Stimulated activated CD4-positive, alpha-beta T cell treated with anti-CD3 and anti-CD28 coated beads, Interleukin-4, amount 100 ng/mL, for 48 hours (primary cell): ENCODE results near the gene CHST15.

Experiments used
- DNase-seq, 2 donors: peaks; one replicate each; pipeline ENCODE4 v3.0.0-alpha.2; 2020; ENCODE audit warnings: low read depth in 2 of 2

Gene CHST15

DNA sequence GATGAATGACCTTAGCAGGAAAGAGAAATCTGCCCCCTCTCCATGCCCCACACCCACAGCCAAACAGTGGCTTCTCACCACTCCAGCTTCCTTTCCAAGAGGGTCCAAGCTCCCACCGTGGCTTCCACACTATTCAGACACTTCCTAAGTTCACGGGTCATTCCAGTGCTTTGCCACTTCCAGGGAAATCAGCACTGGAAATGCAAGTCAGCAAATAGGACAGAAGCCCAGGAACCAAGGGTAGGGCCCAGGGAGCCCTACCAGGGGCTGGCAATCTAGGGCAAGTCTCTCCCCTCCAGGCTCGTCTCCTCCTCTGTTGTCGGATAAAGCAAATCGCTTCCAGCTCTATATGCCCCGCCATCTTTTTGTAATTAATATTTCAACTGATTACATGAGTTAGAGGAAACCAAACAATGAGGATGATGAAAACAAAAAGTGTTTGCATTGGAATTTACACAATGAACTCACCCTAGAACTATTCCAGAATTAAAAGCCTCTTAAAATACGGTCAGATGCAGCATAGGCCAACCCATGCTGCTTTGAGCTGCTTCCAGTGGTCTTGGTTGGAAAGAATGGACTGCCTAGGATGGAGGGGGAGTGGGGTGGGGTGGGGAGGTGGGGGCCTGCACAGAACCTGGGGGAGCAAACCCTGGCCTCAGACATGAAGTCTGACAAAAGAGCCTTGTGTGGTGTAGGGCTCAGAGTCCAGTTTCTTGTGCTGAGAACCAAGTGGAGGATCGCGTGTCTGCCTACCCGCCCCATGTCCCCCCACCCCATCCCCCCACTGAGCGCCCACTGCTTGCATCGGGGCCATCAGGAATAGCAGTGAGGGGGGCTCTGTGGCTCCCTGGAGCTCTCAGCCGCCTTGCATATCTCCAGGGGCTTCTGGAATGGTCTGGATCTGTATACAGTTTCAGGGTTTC is 127.2 kb downstream of the CHST15 start:
- no peak for DNase-seq

DNA sequence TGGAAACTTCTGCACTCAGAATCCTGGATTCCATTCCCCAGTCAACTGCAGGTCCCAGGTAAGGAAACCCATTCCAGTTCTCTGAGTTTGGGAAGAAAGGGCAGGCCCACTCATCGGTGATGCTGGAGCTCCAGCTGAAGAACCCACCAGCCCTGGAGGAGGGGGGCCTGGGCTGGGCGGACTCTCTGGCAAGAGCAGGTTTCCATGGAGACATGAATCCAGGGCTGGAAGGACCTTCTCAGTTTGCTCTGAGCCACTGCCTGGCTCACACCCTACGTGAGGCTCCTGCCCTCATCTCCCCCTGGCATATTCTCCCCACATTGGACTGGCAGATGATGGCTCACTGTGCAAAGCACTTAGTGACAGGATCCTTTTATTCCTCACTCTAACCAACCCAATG is 128.4 kb downstream of the CHST15 start:
- no peak for DNase-seq

GRCh38 chr10:123962756-123963530 is 130.5 kb downstream of the CHST15 start:
- DNase-seq, result no peak

DNA sequence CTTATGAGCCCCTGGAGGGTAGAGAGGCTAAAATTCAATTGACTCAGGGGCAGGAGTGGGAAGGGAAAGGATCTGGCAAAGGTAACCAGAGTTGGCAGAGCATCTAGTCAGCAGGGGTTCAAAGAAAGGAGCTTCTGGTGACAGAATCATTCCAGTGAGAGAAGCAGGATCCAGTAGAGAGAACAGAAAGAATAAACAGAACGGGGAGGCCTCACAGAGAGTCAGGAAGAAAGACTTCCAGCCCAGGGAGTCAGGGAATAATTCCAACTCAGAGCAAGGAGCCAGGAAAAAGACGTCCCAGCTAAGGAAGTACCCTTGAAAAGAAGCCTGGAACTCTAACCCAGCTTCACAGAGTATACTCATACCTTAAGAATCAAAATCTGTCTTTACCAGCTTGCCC is 135.2 kb downstream of the CHST15 start:
- no peak for DNase-seq
